Suprapubic skin (tissue), 4 donors: ENCODE results near the gene MELTF.

Experiments used
- CTCF ChIP-seq, 2 donors: fragments of 200-600 bp in 1 of 2; fragments of 450-650 bp in 1 of 2; sonication (generic) in 1 of 2; IDR thresholded peaks; one replicate each; pipeline ENCODE4 v1.5.1; 2016 to 2019; ENCODE audit warnings: antibody characterized with exemption in 2 of 2, mild to moderate bottlenecking in 1 of 2, moderate library complexity in 1 of 2
- EP300 ChIP-seq: sonication (generic); formaldehyde crosslinking; IDR thresholded peaks from one replicate; pipeline ENCODE4 v1.6.1; 2017; ENCODE audit warnings: antibody characterized with exemption
- POLR2A ChIP-seq, 2 donors: fragments of 450-650 bp; IDR thresholded peaks; one replicate each; pipeline ENCODE4 v1.6.1; 2017; ENCODE audit warnings: antibody characterized with exemption in 2 of 2, mild to moderate bottlenecking in 2 of 2, moderate library complexity in 2 of 2
- POLR2AphosphoS5 ChIP-seq, 3 donors: sonication (generic); formaldehyde crosslinking; IDR thresholded peaks; one replicate each; pipeline ENCODE4 v1.6.1; 2017; ENCODE audit warnings: antibody characterized with exemption in 3 of 3

- no peak for TF ChIP-seq EP300
- TF ChIP-seq CTCF (IDR thresholded peaks at IDR 0.05), result no peak
- TF ChIP-seq POLR2AphosphoS5 (IDR thresholded peaks at IDR 0.05), result no peak
- no peak for TF ChIP-seq POLR2A (IDR thresholded peaks at IDR 0.05)
Observed at GRCh38 chr3:196985298-196985697, 44.3 kb downstream of the MELTF start.
